ENCODE data around the gene ESRRA. TPM values are rescaled to one million over a fixed set of nuclear protein-coding genes. Genes with fewer than 3 reads are reported as not detected.

ESRRA gene
- total RNA-seq, 1 experiment from 2014 or later = 66.9 TPM

DNA sequence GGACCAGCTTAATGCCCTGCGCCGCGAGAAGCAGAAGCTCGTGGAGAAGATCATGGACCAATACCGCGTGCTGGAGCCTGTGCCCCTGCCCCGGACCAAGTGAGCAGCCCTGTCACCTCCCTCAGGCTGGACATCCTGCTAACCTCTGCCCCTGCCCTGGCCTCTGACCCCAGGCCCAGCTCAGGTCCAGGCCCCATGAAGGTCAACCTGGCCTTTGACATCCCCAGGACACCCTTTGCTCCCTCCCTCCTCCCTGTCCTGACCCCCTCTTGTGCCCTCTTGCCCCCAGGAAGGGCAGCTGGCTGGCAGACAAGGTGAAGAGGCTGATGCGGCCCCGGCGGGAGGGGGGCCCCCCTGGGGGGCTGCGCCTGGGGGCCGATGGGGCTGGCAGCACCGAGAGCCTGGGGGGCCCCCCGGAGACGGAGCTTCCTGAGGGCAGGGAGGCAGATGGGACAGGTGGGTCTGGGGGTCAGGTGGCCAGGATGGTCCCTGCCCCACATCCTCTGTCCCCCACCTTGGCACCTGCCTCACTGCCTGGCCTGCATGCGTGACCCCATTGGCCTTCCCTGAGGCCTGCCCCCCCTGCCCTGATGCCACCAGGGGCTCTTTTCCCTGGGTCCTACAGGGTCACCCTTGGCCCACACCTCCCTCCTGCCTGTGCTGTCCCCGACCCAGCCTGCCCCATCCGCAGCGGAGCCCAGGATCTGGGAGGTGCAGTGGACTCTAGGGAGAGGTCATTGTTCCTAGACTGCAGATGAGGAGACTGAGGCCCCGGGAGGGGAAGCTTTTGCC is 48.6 kb downstream of the ESRRA start:
- Mint-ChIP-seq H3K9me3 (ENCODE audit: unreplicated experiment) (no peaks in the 10 kb centered on the region), H3K36me3 (ENCODE audit: insufficient read depth, unreplicated experiment) (no peaks in the 10 kb centered on the region), H3K27me3 (ENCODE audit: insufficient read depth, unreplicated experiment) (no peaks in the 10 kb centered on the region), H3K4me1 (ENCODE audit: low read depth, unreplicated experiment) (peaks cover 23% of the 10 kb centered on the region), H3K27ac (ENCODE audit: unreplicated experiment) (no peak overlapping the region), H3K4me3 (ENCODE audit: unreplicated experiment) (no peak overlapping the region)
- H3K4me1 ChIP-seq = peaks cover 32% of the 10 kb centered on the region
- no peaks in the 10 kb centered on the region for H3K9me3 ChIP-seq
- BruUV-seq (replicated peaks) = no TSS peak
- no peak overlapping the region for H3K4me3 ChIP-seq (ENCODE audit: low read depth, low read length)
- H3K27me3 ChIP-seq (replicated peaks; ENCODE audit: control insufficient read depth, insufficient read depth, low read length) = no peaks in the 10 kb centered on the region
- intact Hi-C loops (cut with micrococcal nuclease; ENCODE audit: unreplicated experiment) = loop anchor here (10.0 kb wide), 1 partner anchor 301 kb away; no protein-coding TSS in a partner anchor
- ChIA-PET POLR2A (interaction anchor here (1.4 to 1.5 kb wide), 2 partner anchors 36 to 37 kb away, joined by 6 to 43 read pairs; partner anchors contain the start of genes PRDX5 and TRMT112), CTCF (interaction anchor here (0.5 to 6.1 kb wide), 15 partner anchors 15 to 299 kb away, joined by 3 to 274 read pairs (median 9); partner anchors contain the start of genes CATSPERZ, ESRRA, PRDX5 and TRMT112)
- no peaks in the 10 kb centered on the region for H3K36me3 ChIP-seq (ENCODE audit: control insufficient read depth, insufficient read depth, low read length)
- no peak for DNase-seq
- TF ChIP-seq, protein P1, sequence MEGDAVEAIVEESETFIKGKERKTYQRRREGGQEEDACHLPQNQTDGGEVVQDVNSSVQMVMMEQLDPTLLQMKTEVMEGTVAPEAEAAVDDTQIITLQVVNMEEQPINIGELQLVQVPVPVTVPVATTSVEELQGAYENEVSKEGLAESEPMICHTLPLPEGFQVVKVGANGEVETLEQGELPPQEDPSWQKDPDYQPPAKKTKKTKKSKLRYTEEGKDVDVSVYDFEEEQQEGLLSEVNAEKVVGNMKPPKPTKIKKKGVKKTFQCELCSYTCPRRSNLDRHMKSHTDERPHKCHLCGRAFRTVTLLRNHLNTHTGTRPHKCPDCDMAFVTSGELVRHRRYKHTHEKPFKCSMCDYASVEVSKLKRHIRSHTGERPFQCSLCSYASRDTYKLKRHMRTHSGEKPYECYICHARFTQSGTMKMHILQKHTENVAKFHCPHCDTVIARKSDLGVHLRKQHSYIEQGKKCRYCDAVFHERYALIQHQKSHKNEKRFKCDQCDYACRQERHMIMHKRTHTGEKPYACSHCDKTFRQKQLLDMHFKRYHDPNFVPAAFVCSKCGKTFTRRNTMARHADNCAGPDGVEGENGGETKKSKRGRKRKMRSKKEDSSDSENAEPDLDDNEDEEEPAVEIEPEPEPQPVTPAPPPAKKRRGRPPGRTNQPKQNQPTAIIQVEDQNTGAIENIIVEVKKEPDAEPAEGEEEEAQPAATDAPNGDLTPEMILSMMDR (IDR thresholded peaks at IDR 0.05; ENCODE audit: insufficient read depth in 1 of 2, low read depth in 1 of 2, low read length in 1 of 2, severe bottlenecking in 1 of 2, unreplicated experiment in 1 of 2) = no peak

- Histone ChIP-seq H3K4me3 (ENCODE audit: low read depth, low read length) (peak overlapping the region; percentile 6; the same call in 1 of the 2 replicates), H3K27me3 (replicated peaks; ENCODE audit: control insufficient read depth, insufficient read depth, low read length) (no peaks in the 10 kb centered on the region), H3K36me3 (ENCODE audit: control insufficient read depth, insufficient read depth, low read length) (no peaks in the 10 kb centered on the region), H3K4me1 (peaks cover 42% of the 10 kb centered on the region), H3K9me3 (no peaks in the 10 kb centered on the region)
- no peaks in the 10 kb centered on the region for H3K27me3 Mint-ChIP-seq (ENCODE audit: insufficient read depth, unreplicated experiment)
- peaks cover 29% of the 10 kb centered on the region for H3K4me1 Mint-ChIP-seq (ENCODE audit: low read depth, unreplicated experiment)
- intact Hi-C loops (cut with micrococcal nuclease; ENCODE audit: unreplicated experiment) = loop anchor here (1.0 to 10.0 kb wide), 3 partner anchors 38 to 299 kb away; partner anchors contain the start of gene TRMT112
- ChIA-PET CTCF (interaction anchor here (0.6 to 6.1 kb wide), 41 partner anchors 10 to 920 kb away, joined by 3 to 274 read pairs (median 6); partner anchors contain the start of genes BAD, CATSPERZ, ESRRA and NUDT22), POLR2A (interaction anchor here (0.6 to 1.5 kb wide), 5 partner anchors 20 to 211 kb away, joined by 3 to 43 read pairs (median 4); partner anchors contain the start of genes BAD, ESRRA, PRDX5 and TRMT112)
- H3K36me3 Mint-ChIP-seq (ENCODE audit: insufficient read depth, unreplicated experiment) = peaks cover 9% of the 10 kb centered on the region
- peak overlapping the region; percentile 57 for H3K27ac Mint-ChIP-seq (ENCODE audit: unreplicated experiment)
- H3K9me3 Mint-ChIP-seq (ENCODE audit: unreplicated experiment) = no peaks in the 10 kb centered on the region
- peak overlapping the region; percentile 52 for H3K4me3 Mint-ChIP-seq (ENCODE audit: unreplicated experiment)
- no TSS peak for BruUV-seq (replicated peaks)
- TF ChIP-seq, protein P1 (IDR thresholded peaks at IDR 0.05; ENCODE audit: insufficient read depth in 1 of 2, low read depth in 1 of 2, low read length in 1 of 2, severe bottlenecking in 1 of 2, unreplicated experiment in 1 of 2) = peak; percentile 69 to 97
- DNase-seq = peak; percentile 89 to 90
Observed at GRCh38 chr11:64355078-64355940, 50.0 kb downstream of the ESRRA start.
